Measurements from ENCODE around the gene CCDC80. TPM values are rescaled to one million over a fixed set of nuclear protein-coding genes. Genes with fewer than 3 reads are reported as not detected.
"Not testable (repeated sequence)": the region's sequence is repeated elsewhere in the genome, so short reads cannot be mapped to it uniquely, and the experiment has no call there.

Gene CCDC80
- total RNA-seq, 1 experiment from 2014 or later, result 50.9 TPM

- DNase-seq (ENCODE audit: low read depth), result no peak
Measured at GRCh38 chr3:112597945-112598344, 43.0 kb downstream of the CCDC80 start.

GRCh38 chr3:112594856-112595255, 46.1 kb downstream of the CCDC80 start:
- no peak for DNase-seq (ENCODE audit: low read depth)

- no peak for DNase-seq (ENCODE audit: low read depth)
Measured at GRCh38 chr3:112593258-112593657, 47.7 kb downstream of the CCDC80 start.

GRCh38 chr3:112587336-112587735, 53.6 kb downstream of the CCDC80 start:
- DNase-seq (ENCODE audit: low read depth), result no peak

GRCh38 chr3:112585782-112586181, 55.2 kb downstream of the CCDC80 start:
- DNase-seq (ENCODE audit: low read depth), result no peak

GRCh38 chr3:112583105-112583504, 57.8 kb downstream of the CCDC80 start:
- DNase-seq (ENCODE audit: low read depth), result no peak

GRCh38 chr3:112582244-112582874, 58.6 kb downstream of the CCDC80 start:
- DNase-seq (ENCODE audit: low read depth), result peak; percentile 39

GRCh38 chr3:112579697-112580096, 61.2 kb downstream of the CCDC80 start:
- no peak for DNase-seq (ENCODE audit: low read depth)

- no peak for DNase-seq (ENCODE audit: low read depth)
Measured at GRCh38 chr3:112579232-112579631, 61.7 kb downstream of the CCDC80 start.

GRCh38 chr3:112572701-112573100, 68.2 kb downstream of the CCDC80 start:
- DNase-seq (ENCODE audit: low read depth), result no peak

- DNase-seq (ENCODE audit: low read depth), result no peak
Measured at GRCh38 chr3:112569265-112569664, 71.7 kb downstream of the CCDC80 start.

GRCh38 chr3:112568642-112569041, 72.3 kb downstream of the CCDC80 start:
- peak; percentile 29 for DNase-seq (ENCODE audit: low read depth)

GRCh38 chr3:112564940-112565305, 76.0 kb downstream of the CCDC80 start:
- DNase-seq (ENCODE audit: low read depth), result no peak

- DNase-seq (ENCODE audit: low read depth), result not testable (repeated sequence)
Measured at GRCh38 chr3:112564247-112564939, 76.5 kb downstream of the CCDC80 start.

GRCh38 chr3:112561734-112562529, 79.0 kb downstream of the CCDC80 start, which contains the start of the genes ATG3 and SLC35A5:
TSS of gene ATG3 (minus strand) at chr3:112561962. CDS start at chr3:112561528, 434 bp downstream.
TSS of gene SLC35A5 (plus strand) at chr3:112562045. CDS start at chr3:112563404, 1,359 bp downstream.
- DNase-seq (ENCODE audit: low read depth), result peak; percentile 99

GRCh38 chr3:112561484-112561733, 79.5 kb downstream of the CCDC80 start:
- no peak for DNase-seq (ENCODE audit: low read depth)

GRCh38 chr3:112560721-112561483, 80.0 kb downstream of the CCDC80 start:
- peak; percentile 85 for DNase-seq (ENCODE audit: low read depth)

- no peak for DNase-seq (ENCODE audit: low read depth)
Measured at GRCh38 chr3:112560307-112560706, 80.6 kb downstream of the CCDC80 start.

- no peak for DNase-seq (ENCODE audit: low read depth)
Measured at GRCh38 chr3:112557976-112558375, 83.0 kb downstream of the CCDC80 start.

GRCh38 chr3:112555535-112556170, 85.3 kb downstream of the CCDC80 start:
- no peak for DNase-seq (ENCODE audit: low read depth)

GRCh38 chr3:112550859-112551258, 90.1 kb downstream of the CCDC80 start:
- no peak for DNase-seq (ENCODE audit: low read depth)

All from HT1080 (cell line).